Fibroblast of villous mesenchyme (primary cell): ENCODE measurements around the gene CDH2. TPM values are rescaled to one million over a fixed set of nuclear protein-coding genes. Genes with fewer than 3 reads are reported as not detected.

Source experiments
- DNase-seq: peaks from one replicate; pipeline ENCODE4 v3.0.0-alpha.2; 2010; ENCODE audit warnings: low read depth
- H3K4me3 ChIP-seq: 2 replicates; pipeline ENCODE4 v1.5.1; 2011; ENCODE audit warnings: low read depth, mild to moderate bottlenecking, low read length
- total RNA-seq: library from RNA; depleted of rRNA; stranded (reverse); fragments of >200 nt; gene quantifications from 2 replicates; pipeline ENCODE4 v1.2.3, GENCODE V29; 2012
- TF ChIP-seq, protein P1 (sequence below): IDR thresholded peaks from 2 replicates; pipeline ENCODE4 v1.5.1; 2012; ENCODE audit warnings: low read depth, mild to moderate bottlenecking, low read length; ENCODE audit not compliant: insufficient read depth

CDH2 gene
- total RNA-seq, 1 donor, result 74.7 TPM

- H3K4me3 ChIP-seq, result no peak overlapping the region
- DNase-seq, result no peak
- TF ChIP-seq, protein P1, sequence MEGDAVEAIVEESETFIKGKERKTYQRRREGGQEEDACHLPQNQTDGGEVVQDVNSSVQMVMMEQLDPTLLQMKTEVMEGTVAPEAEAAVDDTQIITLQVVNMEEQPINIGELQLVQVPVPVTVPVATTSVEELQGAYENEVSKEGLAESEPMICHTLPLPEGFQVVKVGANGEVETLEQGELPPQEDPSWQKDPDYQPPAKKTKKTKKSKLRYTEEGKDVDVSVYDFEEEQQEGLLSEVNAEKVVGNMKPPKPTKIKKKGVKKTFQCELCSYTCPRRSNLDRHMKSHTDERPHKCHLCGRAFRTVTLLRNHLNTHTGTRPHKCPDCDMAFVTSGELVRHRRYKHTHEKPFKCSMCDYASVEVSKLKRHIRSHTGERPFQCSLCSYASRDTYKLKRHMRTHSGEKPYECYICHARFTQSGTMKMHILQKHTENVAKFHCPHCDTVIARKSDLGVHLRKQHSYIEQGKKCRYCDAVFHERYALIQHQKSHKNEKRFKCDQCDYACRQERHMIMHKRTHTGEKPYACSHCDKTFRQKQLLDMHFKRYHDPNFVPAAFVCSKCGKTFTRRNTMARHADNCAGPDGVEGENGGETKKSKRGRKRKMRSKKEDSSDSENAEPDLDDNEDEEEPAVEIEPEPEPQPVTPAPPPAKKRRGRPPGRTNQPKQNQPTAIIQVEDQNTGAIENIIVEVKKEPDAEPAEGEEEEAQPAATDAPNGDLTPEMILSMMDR, result no peak
These were observed 117.1 kb downstream of the CDH2 start for GRCh38 chr18:28059861-28060260.

DNA sequence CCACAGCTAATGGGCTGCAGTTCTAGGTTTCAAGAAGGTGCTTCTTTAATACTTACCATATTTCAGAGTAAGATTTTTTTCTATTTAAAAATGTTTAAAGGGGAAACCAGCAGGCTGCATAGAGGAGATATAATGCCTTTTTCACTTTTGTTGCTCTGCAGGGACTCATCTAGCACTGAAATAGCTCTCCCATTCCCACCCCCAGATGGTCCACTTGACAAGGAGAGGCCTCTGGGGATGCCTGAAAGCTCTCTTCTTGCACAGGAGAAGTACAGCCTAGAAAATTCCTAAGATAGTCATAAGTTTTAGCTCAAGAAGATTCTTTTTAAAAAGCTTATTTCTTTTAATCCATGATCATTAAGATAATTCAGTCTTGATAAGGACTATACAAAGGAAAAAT lies 126.4 kb downstream of the CDH2 start:
- no peak for DNase-seq
- TF ChIP-seq, protein P1, result no peak
- no peak overlapping the region for H3K4me3 ChIP-seq

DNA sequence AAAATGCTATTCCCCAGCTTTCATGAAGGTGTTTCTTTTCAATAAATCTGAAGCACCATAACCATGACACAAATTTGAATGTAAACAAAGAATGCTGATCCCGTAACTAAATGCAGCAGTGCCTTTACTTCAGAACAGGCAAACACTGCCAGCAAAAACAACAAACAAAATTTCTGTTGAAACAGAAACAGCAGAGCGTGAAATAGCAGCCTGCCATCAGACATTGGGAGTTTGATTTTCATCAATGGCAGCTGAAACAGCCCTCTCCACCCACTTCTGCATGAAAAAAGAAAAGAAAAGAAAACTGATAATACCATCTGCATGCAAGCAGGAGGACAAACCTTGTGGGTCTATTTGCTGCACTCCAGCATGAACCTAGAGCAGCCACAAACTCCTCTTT lies 128.3 kb downstream of the CDH2 start:
- H3K4me3 ChIP-seq, result no peak overlapping the region
- TF ChIP-seq, protein P1, result no peak
- DNase-seq, result no peak

DNA sequence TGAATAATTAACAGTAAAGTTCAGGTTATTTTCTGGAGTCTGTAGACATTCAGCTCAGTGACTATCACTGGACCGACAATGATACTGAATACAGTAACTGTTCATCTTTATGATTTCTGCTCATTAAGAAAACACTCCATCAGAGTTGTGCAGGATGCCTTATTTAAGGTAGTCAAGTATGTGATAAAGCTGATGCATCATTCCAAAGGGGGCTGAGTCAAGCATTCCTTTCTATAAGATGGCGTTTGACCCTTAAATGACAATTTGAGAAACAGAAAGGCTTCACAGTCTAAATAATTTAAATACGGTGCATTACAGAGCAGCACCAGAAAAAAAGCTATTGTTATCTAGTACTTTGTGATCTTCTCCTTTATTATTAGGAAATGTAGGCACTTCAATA lies 131.1 kb downstream of the CDH2 start:
- no peak for DNase-seq
- no peak overlapping the region for H3K4me3 ChIP-seq
- TF ChIP-seq, protein P1, result no peak

- TF ChIP-seq, protein P1, result no peak
- H3K4me3 ChIP-seq, result no peak overlapping the region
- peak; percentile 75 for DNase-seq
These were observed 131.6 kb downstream of the CDH2 start for GRCh38 chr18:28045176-28045810.

- no peak for DNase-seq
- TF ChIP-seq, protein P1, result no peak
- H3K4me3 ChIP-seq, result no peak overlapping the region
These were observed 132.9 kb downstream of the CDH2 start for GRCh38 chr18:28044036-28044435.

GRCh38 chr18:28043631-28044030 lies 133.3 kb downstream of the CDH2 start:
- DNase-seq, result no peak
- TF ChIP-seq, protein P1, result no peak
- no peak overlapping the region for H3K4me3 ChIP-seq
